T-helper 22 cell (primary cell): ENCODE data around the gene NUP155.
"Not testable (repeated sequence)": the region's sequence is repeated elsewhere in the genome, so short reads cannot be mapped to it uniquely, and the experiment has no call there.

ENCODE experiments used
- DNase-seq: peaks from one replicate; pipeline ENCODE4 v3.0.0-alpha.2; 2020; ENCODE audit warnings: low read depth

Gene NUP155

DNA sequence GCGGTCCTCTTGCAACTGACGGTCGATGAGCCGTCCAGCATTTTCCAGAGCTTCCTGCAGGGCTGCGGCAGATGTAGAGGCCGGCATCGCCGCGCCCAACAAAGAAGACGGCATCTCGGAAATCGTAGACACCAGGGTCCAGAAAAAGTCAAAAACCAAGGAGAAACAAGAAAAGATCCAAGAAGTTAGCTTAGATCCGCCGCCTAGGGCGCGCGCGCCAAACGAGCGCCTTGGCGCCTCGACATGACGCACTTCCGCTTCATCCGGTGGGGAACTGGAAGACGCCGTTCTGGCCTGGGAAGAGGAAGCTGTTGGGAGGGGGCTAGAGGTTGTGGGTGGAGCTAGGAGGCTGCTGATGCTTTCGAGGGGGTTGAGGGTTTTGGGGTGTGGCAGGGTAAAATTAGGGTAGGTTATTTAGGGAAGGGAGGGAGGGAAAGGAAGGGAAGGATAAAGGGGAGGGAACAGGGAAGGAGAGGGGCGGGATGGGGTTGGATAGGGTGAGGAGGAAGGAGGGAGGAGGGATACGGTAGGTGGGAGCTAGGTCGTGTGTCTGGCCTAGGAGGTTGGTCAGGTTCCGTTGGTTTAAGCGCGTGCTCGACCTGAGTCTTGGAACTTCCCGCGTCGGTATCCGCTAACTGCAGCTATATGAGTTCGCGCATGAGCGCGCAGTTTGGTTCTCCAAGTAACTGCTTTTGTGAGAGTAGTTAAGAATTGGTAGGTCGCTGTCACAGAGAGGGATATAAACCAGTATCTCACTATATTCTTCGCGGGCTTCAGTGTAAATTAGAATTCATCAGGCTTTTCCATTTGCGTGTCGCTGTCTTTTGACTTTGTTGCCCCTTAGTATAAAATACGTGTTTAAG, at the start of gene NUP155:
TSS of gene NUP155 (minus strand) at position 243 of the 863 bp plus-strand sequence. CDS start at position 114, 129 bp downstream.
- peak; percentile 85 for DNase-seq

DNA sequence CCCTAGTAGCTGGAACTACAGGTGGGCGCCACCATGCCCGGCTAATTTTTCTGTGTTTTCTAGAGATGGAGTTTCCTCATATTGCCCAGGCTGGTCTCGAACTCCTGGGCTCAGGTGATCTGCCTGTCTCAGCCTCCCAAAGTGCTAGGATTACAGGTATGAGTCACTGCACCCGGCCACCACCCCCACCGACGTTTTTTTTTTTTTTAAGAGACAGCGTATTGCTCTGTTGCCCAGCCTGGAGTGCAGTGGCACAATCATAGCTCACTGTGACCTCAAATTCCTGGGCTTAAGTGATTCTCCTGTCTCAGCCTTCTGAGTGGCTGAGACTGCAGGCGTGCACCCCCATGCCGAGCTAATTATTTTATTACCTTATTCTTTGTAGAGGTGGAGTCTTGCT, 46.4 kb upstream of the NUP155 start:
- DNase-seq = no peak

DNA sequence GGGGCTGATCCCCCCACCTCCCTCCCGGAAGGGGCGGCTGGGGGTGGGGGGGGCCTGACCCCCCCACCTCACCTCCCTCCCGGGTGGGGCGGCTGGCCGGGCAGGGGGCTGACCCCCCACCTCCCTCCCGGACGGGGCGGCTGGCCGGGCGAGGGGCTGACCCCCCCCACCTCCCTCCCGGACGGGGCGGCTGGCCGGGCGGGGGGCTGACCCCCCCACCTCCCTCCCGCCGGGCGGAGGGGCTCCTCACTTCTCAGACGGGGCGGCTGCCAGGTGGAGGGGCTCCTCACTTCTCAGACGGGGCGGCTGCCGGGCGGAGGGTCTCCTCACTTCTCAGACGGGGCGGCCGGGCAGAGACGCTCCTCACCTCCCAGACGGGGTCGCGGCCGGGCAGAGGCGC, 44.5 kb upstream of the NUP155 start:
- not testable (repeated sequence) for DNase-seq

DNA sequence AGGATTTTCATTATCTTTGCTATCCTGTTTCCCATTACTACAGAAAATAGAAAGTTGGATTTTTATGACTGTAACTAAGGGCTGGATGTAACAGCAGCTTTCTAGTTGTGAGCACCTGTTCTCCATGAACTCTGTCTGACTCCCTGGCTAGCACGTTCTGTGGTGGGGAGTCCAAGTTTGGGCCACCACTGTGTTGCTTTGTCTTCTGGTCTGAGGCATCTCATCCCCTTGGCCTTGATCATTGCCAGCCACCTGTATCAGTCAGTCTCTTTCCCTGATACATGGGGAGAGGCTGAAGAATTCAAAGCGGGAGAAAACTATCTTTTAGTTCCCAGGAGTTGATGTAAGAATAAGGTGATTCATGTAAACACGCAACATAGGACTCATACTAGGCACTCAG, 41.6 kb upstream of the NUP155 start:
- no peak for DNase-seq

DNA sequence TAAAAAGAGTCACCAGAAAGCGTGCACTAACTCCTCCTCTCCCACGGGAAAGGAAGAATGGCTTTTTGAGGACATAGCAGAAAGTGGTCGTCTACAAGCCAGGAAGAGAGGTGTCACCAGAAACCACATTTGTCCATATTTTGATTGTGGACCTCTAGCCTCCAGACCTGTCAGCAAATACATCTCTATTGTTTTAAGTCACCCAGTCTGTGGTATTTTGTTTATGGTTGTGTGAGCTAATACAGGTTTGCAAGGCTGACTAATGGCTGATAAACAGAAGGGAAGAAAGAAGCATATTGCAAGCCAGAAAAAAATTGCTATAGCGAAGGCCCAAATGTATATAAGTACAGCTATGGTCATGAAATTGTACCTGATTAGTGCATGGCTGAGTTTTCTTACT, 29.6 kb upstream of the NUP155 start:
- no peak for DNase-seq

DNA sequence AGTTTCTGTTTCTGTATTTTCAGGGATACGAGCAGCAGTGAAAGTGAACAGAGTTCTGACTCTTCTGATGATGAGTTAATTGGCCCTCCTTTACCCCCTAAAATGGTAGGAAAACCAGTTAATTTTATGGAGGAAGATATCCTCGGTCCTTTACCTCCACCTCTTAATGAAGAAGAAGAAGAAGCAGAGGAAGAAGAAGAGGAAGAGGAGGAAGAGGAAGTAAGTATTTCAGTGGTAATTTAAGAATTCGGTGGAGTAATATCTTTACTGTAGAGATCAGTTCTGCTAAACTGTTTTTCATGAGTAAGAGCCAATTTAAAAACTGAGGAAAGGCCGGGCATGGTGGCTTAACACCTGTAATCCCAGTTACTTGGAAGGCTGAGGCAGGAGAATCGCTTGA, 25.4 kb upstream of the NUP155 start:
- no peak for DNase-seq

GRCh38 chr5:37391591-37391990, 20.7 kb upstream of the NUP155 start:
- DNase-seq = no peak

DNA sequence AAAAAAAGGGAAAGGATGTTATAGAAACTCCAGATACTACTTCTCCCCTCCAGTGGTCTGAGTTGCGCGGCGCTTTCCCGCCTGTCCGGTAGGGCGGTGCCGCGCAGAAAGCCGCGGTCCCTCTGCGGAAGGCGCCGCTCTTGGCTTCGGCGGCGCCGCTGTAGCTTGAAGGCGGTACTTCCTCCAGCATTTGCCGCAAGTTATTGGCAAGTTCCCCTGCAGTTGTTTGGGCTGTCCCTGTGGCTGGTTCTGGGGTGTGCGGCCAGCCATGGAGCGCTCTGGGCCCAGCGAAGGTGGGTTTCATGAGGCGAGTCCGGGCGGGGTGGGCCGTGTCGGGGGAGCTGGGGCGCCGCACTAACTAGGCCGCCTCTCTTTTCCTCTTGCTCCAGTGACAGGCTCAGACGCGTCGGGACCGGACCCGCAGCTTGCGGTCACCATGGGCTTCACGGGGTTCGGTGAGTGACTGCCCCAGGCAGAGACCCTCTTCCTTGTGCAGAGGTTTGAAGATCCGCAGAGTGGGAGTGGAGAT, 8.3 kb upstream of the NUP155 start, which contains the start of gene WDR70:
TSS of gene WDR70 (plus strand) at position 219 of the 529 bp plus-strand sequence. CDS start at position 269, 50 bp downstream.
- peak; percentile 70 for DNase-seq

- DNase-seq = not testable (repeated sequence)
These were observed 7.2 kb upstream of the NUP155 start for GRCh38 chr5:37378066-37378465.

DNA sequence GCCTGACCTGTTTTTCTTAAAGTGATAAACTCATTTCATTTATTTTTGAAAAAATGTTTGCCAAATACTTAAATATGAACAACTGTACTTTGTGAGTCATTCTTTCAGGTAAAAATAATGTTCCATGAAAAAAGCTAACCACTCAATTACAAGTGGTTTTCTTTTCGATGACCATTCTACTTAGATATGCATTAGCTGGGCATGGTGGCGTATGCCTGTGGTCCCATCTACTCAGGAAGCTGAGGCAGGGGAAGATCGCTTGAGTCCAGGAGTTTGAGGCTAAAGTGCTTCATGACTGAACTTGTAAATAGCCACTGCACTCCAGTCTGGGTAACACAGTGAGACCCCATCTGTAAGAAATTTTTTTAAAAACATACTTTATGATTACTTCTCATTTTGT, 4.2 kb upstream of the NUP155 start:
- no peak for DNase-seq

- no peak for DNase-seq
These were observed 399 bp downstream of the NUP155 start for GRCh38 chr5:37370550-37370863.

- no peak for DNase-seq
These were observed 15.7 kb downstream of the NUP155 start for GRCh38 chr5:37355161-37355560.

DNA sequence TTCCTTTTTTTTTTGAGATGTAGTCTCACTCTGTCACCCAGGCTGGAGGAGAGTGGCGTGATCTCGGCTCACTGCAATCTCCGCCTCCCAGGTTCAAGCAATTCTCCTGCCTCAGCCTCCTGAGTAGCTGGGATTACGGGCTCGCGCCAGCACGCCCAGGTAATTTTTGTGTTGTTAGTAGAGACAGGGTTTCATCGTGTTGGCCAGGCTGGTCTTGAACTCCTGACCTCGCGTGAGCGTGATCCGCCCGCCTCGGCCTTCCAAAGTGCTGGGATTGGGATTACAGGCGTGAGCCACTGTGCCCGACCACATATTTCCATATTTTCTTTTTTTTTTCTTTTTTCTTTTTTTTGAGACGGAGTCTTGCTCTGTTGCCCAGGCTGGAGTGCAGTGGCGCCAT, 28.2 kb downstream of the NUP155 start:
- not testable (repeated sequence) for DNase-seq

GRCh38 chr5:37334754-37335153, 36.2 kb downstream of the NUP155 start:
- DNase-seq = not testable (repeated sequence)

GRCh38 chr5:37326536-37326935, 44.4 kb downstream of the NUP155 start:
- no peak for DNase-seq

DNA sequence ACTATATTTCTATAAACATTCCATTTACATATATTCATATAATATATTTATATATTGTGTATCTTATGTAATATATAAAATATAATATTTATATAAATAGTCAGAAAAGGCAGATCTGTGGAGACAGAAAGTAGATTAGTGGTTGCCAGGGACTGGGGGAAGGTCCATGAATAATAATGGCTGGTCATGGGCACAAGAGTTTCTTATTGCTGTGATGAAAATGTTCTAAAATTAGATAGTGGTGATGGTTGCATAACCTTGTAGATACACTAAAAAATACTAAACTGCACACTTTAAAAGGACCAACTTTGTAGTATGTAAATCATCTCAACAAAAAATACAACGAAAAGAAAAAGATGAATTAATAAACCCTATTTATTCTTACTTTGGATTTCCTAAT, 47.3 kb downstream of the NUP155 start:
- DNase-seq = no peak

GRCh38 chr5:37319037-37319782, 51.7 kb downstream of the NUP155 start:
- DNase-seq = no peak

- no peak for DNase-seq
These were observed 54.9 kb downstream of the NUP155 start for GRCh38 chr5:37316027-37316426.

DNA sequence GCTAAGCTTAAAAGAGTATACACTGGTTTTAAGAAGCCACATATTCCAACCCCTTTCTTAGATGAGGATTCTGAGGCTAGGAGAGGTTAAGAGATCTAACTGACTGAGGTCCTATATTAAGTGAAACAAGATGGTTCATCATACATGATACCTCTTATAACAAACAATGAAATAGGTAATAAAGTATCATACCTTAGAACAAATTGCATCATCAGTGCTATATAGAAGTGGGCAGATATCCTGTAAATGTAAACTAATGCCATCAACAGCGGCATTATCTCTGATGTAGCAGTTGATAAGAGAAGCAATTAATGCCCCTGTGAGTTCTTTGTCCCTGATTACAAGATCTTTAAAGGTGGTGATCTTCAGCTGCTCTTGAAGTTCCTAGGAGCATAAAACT, 60.5 kb downstream of the NUP155 start:
- DNase-seq = no peak

DNA sequence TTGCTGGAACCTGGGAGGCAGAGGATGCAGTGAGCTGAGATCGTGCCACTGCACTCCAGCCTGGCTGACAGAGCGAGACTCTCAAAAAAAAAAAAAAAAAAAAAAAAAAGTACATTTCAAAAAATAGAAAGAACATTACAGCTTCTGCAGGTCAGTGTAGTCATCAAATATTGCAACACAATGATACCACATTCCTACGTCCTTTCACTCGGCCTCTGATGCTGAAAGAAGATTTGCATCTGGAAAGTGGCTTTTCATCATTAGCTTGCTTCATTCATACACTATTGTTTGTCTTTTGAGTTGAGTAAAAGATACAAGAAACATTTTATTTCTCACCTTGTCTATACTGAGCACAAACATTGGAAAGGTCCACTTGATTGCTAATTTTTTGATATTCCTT, 62.1 kb downstream of the NUP155 start:
- no peak for DNase-seq

GRCh38 chr5:37304888-37305287, 66.0 kb downstream of the NUP155 start:
- no peak for DNase-seq

GRCh38 chr5:37296313-37296712, 74.6 kb downstream of the NUP155 start:
- not testable (repeated sequence) for DNase-seq

GRCh38 chr5:37283214-37283820, 87.6 kb downstream of the NUP155 start:
- DNase-seq = no peak
